AG04450 (cell line): ENCODE results near the gene LSP1. TPM values are rescaled to one million over a fixed set of nuclear protein-coding genes. Genes with fewer than 3 reads are reported as not detected.

Experiments
- CTCF ChIA-PET: fragments of 300-600, 350-600 bp; formaldehyde crosslinking; extraction: SDS; loops from one replicate; lab custom pipeline; 2022; ENCODE audit warnings: antibody characterized with exemption, inconsistent platforms; lab: Charles Lee
- POLR2A ChIA-PET: fragments of 350-600 bp; formaldehyde crosslinking; extraction: SDS; loops from one replicate; lab custom pipeline; 2021; ENCODE audit warnings: antibody characterized with exemption, inconsistent platforms; lab: Yijun Ruan, JAX
- DNase-seq: peaks from one replicate; pipeline ENCODE4 v3.0.0-alpha.2; 2011; ENCODE audit warnings: low read depth, low spot score
- H3K27ac ChIP-seq: one replicate; pipeline ENCODE4 v1.5.1; 2012; ENCODE audit warnings: low read depth, low read length, control low read depth
- H3K27me3 ChIP-seq: one replicate; pipeline ENCODE4 v1.6.0; 2012; ENCODE audit warnings: low read length; ENCODE audit not compliant: control insufficient read depth, insufficient read depth
- H3K4me3 ChIP-seq: 2 replicates; pipeline ENCODE4 v1.5.1; 2011; ENCODE audit warnings: mild to moderate bottlenecking, low read depth, low read length, control low read depth
- H3K9me3 ChIP-seq: 2 replicates; pipeline ENCODE4 v1.5.1; 2012; ENCODE audit warnings: low read length; ENCODE audit not compliant: control insufficient read depth, insufficient read depth
- CTCF ChIP-seq: IDR thresholded peaks from 2 replicates; pipeline ENCODE4 v1.5.1; 2011; ENCODE audit warnings: low read depth, low read length, control low read depth, inconsistent platforms
- polyA plus RNA-seq: library from polyadenylated mRNA; depleted of rRNA; stranded (reverse); fragments of >200 nt; gene quantifications from 2 replicates; pipeline ENCODE4 v1.2.3, GENCODE V29; 2011

LSP1 gene
- polyA plus RNA-seq, 1 experiment = not detected

- ChIA-PET POLR2A (no interaction called here), CTCF (interaction anchor here (0.8 to 6.1 kb wide), 11 partner anchors 115 to 323 kb away, joined by 3 to 300 read pairs (median 16); partner anchors contain the start of gene MRPL23)
- Histone ChIP-seq H3K4me3 (no peak overlapping the region), H3K27ac (no peak overlapping the region), H3K9me3 (no peaks in the 10 kb centered on the region), H3K27me3 (peaks cover 11% of the 10 kb centered on the region)
- DNase-seq = no peak
- TF ChIP-seq CTCF = no peak
Measured at GRCh38 chr11:1834062-1834610, 18.7 kb upstream of the LSP1 start.

GRCh38 chr11:1834779-1835670 is 17.9 kb upstream of the LSP1 start, which contains the start of gene SYT8:
SYT8 (plus strand) TSS chr11:1834990; CDS start chr11:1835106, 116 bp downstream.
- DNase-seq = no peak
- Histone ChIP-seq H3K27ac (no peak within 1 kb of the TSS), H3K9me3 (no peaks in the 10 kb centered on the region), H3K4me3 (no peak within 1 kb of the TSS), H3K27me3 (peaks cover 11% of the 10 kb centered on the region)
- POLR2A ChIA-PET = no interaction called here
- CTCF ChIA-PET = interaction anchor here (0.8 to 6.1 kb wide), 8 partner anchors 114 to 322 kb away, joined by 3 to 300 read pairs (median 10); partner anchors contain the start of gene MRPL23
- no peak for TF ChIP-seq CTCF

- DNase-seq = no peak
- ChIA-PET POLR2A (no interaction called here), CTCF (interaction anchor here (1.1 to 6.1 kb wide), 5 partner anchors 47 to 317 kb away, joined by 3 to 41 read pairs (median 9); no protein-coding TSS in a partner anchor)
- H3K9me3 ChIP-seq = no peaks in the 10 kb centered on the region
- peaks cover 9% of the 10 kb centered on the region for H3K27me3 ChIP-seq
- TF ChIP-seq CTCF = no peak
- no peak overlapping the region for H3K4me3 ChIP-seq
- no peak overlapping the region for H3K27ac ChIP-seq
Measured at GRCh38 chr11:1835671-1836010, 17.2 kb upstream of the LSP1 start.

- Histone ChIP-seq H3K27me3 (peaks cover 5% of the 10 kb centered on the region), H3K9me3 (no peaks in the 10 kb centered on the region), H3K27ac (no peak overlapping the region), H3K4me3 (no peak overlapping the region)
- ChIA-PET POLR2A (no interaction called here), CTCF (interaction anchor here (0.8 to 6.1 kb wide), 7 partner anchors 46 to 320 kb away, joined by 3 to 41 read pairs (median 8); no protein-coding TSS in a partner anchor)
- no peak for TF ChIP-seq CTCF
- no peak for DNase-seq
Measured at GRCh38 chr11:1836011-1836945, 16.6 kb upstream of the LSP1 start.
